Left ventricle myocardium superior (tissue), 1 donor: ENCODE results near the gene LRRFIP1. TPM values are rescaled to one million over a fixed set of nuclear protein-coding genes. Genes with fewer than 3 reads are reported as not detected.

Source experiments
- ATAC-seq: fragments of 200-7000 bp; cut with Tn5 transposase; one replicate; pipeline ENCODE4 v1.9.1; 2020; ENCODE audit warnings: mild to moderate bottlenecking, moderate library complexity
- DNase-seq: peaks from one replicate; pipeline ENCODE4 v3.0.0-alpha.2; 2020
- intact Hi-C: fragments of 100-400 bp; cut with micrococcal nuclease; formaldehyde crosslinking; loops from one replicate; pipeline ENCODE4 v1.11.0; 2022
- total RNA-seq: library from RNA; stranded (reverse); fragmentation: NEBNext Ultra II Directional; extraction: Animal tissue kit (Norgen Biotek cat#: 25700); gene quantifications from one replicate; pipeline ENCODE4 v1.2.1, GENCODE V29; 2021
- donor health status: DM: no; HTN: yes; CAD: no; lungs with severe emphysema.

LRRFIP1 gene
- total RNA-seq, 1 donor from 2014 or later = 101 TPM

DNA sequence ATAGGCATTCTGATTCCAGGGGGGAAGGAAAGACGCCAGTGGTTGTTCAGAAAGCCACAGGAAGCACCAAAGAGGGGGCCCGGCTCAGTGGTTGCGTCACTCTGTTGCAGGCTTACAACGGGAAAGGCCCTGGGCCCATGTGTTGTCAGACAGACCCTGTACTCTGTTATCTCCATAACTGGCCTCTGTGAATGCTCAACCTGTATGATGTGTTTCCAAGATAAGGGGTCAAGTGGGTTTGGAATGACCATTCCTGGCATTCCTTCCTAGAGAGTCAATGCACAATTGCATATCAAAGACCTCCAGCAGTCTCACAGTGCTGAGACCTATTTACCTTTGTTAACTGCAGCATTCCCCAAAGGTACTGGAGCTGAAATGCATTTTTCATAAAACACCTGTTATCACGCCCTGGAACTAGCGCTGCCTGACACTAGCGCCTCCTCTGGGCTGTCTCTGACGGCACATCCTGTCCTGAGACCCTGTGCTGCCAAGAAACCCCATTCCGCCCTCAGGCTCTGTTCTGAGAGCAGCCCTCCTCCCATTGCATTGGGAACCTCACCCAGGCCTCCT is 13.2 kb upstream of the LRRFIP1 start:
- ATAC-seq = no peak
- intact Hi-C loops = no loop called here
- DNase-seq = no peak

DNA sequence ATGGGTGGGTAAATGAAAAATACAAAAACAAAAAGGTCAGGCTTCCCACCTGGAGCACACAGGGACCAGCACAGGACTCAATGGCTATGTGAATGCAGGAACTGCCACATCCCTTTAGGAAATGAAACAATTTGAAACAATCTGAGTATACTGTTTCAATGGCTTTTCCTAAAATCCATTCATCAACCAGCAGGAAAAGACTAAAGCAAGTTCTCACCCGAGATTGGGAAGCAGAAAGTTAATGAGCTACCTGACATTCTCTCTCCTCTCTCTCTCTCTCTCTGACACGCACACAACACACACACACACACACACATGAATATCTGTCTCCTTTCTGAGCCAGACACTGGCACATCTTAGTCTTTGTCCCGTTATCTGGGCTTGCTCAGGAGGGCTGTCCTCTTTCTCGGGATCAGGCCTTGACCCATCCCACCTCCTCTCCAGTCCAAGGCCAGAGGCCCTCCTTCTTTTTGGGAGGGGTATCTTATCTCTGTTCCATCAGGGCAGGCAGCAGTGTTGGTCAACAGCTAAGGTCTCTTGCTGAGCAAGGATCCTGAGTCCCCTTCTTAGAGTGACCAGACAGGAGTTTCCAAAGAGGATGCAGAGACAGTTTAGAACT is 11.6 kb upstream of the LRRFIP1 start:
- intact Hi-C loops = no loop called here
- DNase-seq = no peak
- peak; percentile 15 for ATAC-seq

DNA sequence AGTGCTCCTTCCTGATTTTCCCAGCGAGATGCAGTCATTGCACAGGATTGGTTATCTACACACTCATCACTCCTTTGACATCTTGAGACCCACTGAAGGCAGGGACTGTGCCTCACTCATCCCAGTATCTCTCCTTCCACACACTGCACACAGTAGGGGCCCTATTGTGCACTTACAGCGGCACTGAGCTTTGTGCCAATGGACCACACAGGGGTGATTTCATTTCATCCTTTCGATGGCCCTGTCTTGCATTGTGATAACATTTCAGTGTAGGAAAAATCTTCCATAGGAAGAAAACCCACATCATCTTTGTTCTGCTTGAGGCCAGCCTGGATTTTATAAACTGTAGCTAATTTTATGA is 11.0 kb upstream of the LRRFIP1 start:
- ATAC-seq (peak; percentile 21), DNase-seq (no peak)
- intact Hi-C loops = no loop called here

GRCh38 chr2:237616734-237617586 is 10.4 kb upstream of the LRRFIP1 start:
- no peak for DNase-seq
- peak; percentile 90 for ATAC-seq
- intact Hi-C loops = no loop called here

- intact Hi-C loops = no loop called here
- no peak for DNase-seq
- no peak for ATAC-seq
These were observed 9.8 kb upstream of the LRRFIP1 start for GRCh38 chr2:237617587-237617982.

DNA sequence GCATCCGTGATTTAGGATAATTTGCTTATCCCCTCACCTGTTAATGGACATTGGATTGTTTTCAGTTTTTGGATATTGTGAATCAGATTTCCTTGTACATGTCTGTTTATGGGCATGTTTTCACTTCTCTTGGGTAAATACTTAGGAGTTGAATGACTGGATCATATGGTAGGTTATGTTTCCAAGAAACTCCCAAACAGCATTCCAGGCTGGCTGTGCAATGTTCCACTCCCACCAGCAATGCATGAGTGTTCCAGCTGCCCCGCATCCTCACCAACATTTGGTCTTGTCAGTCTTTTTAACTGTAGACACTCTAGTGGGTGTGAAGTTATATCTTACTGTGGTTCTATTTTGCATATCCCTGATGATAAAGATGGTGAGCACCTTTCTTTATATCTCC is 8.9 kb upstream of the LRRFIP1 start:
- ATAC-seq (no peak), DNase-seq (no peak)
- intact Hi-C loops = no loop called here

DNA sequence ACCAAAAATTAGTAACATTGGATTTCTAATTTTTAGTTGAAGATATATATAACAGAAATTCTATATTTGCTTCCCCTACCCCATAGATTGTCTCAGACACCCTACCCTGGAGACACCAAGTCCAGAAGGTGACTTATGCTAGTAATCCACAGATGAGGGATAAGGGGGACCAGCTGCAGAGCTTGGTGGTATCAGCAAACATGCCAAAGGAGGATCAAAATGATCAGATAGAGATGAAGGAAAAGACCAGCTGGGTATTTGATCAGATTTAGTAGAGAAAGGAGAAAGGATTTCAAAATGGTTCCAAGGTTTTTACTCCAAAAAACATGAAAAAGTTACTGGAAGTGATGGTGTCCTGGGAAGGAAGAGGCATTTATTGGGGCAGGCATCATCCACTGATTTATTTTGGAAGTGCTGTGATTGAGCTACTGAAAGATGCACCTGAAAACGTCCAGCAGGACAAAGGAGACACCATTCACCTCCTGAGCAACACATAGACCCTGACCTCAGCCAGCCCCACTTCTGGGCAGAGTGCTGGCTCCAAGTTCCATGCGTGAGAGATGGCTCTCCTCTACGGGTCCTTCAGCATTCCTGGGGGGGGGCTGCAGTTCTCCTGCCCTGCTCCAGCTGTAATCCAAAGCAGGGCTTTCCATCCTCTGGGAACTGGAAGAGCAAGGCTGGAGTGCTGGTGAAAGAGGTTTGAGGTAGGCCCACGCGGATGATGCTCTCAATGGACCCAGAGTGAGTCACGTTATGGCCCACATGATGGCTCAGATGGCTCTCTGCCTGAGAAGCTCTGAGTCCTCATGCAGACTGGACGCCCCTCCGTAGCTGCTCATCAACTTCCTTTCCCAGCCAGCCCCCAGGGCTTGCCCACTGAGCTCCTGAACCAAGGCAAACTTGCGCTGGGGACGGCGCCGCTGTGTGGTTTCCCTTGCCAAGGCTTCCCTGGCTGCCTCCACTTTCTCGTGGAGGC is 3.7 kb upstream of the LRRFIP1 start:
- ATAC-seq (no peak), DNase-seq (no peak)
- intact Hi-C loops = no loop called here

DNA sequence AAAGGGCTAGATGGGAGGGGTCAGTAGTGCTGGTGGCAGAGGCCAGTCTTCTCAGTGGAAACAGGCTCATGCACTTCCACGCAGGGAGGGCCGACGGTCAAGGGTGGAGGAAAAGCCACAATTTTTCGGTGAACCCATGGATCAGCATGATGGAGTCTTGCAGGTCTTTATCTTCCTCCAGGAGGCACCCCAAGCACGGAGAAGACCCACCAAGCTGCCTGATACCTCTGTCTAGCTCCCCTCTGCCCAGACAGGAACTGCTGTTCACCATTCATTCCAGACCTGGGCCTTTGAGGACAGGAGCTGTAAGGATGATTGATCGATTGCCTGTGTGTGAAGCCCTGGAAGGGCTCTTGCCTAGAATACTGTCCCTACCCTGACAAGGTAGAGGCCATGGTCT is 2.8 kb upstream of the LRRFIP1 start:
- DNase-seq (no peak), ATAC-seq (no peak)
- intact Hi-C loops = no loop called here

GRCh38 chr2:237625216-237625705 is 2.1 kb upstream of the LRRFIP1 start:
- ATAC-seq (peak; percentile 12), DNase-seq (peak; percentile 40)
- intact Hi-C loops = no loop called here

DNA sequence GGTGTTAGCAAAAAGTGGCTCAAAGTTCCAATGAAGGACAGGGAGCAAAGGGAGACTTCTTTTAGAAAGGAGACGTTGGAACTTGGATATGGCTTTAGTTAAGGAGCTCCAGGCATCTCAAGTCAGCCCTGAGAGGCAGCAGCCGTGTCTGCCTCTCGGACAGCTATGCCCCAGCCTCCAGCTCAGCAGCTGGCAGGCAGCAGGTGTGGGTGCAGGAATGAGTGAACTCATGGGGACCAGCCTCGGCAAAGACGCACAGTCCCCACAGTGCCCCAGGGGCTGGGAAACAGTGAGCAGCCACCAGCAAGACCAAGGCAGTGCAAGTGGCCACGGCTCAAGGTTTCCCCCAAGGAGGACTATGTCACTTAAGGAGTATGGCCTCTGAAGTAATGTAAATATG is 1.6 kb upstream of the LRRFIP1 start:
- no peak for ATAC-seq
- DNase-seq = no peak
- intact Hi-C loops = no loop called here

DNA sequence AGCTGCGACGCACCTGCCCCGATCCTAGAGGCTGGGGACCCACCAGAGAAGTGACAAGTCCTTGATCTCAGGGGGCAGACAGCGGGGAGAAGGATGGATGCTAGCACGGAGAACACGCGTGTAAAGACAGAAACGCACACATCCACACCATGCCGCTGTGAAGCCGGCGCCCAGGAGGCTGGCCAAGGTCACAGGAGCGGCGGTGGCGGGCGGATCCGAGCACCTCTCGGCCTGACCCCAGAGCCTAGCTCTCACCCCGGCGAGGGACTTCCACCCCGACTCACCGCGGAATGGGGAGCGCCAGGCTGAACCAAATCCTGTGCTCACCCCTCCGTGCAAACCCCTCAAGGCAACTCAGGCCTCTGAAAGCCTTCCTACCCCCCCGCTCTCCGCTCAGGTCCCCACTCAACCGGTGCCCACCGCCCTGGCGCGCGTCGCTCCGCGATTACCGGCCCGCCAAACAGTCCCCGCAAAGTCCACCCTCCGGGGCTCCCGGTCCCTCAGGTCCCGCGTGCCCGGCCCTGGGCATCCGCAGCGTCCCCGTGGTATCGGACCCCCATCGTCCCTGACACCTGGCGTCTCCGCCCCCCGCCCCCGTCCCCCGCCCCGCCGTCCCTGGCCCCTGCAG is 460 bp upstream of the LRRFIP1 start:
- ATAC-seq (peak; percentile 38), DNase-seq (peak; percentile 56)
- intact Hi-C loops = no loop called here

DNA sequence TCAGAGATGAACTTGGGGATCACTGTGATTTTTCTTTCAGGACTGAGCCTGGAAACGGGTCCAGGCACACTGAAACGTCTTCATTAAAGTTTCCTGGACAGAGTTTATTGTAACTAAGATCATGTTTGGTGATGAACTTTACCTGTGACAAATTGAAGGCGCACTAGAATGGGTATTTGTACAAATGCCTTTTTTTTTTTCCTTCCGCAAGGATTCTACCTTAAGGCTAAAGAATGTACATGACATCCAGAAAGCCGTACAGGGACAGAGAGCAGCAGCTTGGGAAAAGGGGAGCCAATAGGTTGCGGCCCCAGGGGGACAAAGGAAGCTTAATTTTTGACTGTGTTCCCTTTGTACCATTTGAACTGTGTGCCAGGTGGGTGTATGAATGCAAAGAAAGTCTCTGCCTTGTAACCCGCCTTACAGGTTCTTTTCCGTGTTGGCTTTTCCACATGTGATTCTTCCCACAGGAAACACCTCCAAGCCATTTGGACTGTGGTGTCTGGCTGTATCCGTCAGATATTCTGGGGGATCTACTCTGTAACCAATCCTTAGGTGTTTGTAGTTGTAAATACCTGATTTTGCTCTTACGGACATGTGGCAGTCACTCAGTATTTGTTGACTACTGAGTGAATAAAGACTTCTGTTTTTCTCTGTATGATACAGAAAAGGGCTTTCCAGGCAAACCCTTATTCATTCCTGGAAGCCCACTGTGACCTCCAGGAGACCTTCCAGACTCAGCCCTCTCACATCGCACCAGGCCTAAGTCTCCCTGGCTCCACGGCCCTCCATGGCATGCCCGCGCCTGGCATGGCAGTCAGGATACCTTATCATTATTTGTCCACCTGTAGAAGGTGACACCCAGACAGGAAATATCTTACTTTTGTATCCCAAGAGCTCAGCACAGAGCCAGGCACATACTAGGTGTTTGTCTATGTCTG is 1.1 kb downstream of the LRRFIP1 start:
- intact Hi-C loops = no loop called here
- ATAC-seq (peak; percentile 6), DNase-seq (no peak)

- peak; percentile 30 for ATAC-seq
- no peak for DNase-seq
- intact Hi-C loops = no loop called here
These were observed 1.8 kb downstream of the LRRFIP1 start for GRCh38 chr2:237629188-237629534.

GRCh38 chr2:237629739-237630138 is 2.4 kb downstream of the LRRFIP1 start:
- DNase-seq (no peak), ATAC-seq (no peak)
- intact Hi-C loops = no loop called here

- ATAC-seq (no peak), DNase-seq (no peak)
- intact Hi-C loops = no loop called here
These were observed 3.0 kb downstream of the LRRFIP1 start for GRCh38 chr2:237630216-237631000.

DNA sequence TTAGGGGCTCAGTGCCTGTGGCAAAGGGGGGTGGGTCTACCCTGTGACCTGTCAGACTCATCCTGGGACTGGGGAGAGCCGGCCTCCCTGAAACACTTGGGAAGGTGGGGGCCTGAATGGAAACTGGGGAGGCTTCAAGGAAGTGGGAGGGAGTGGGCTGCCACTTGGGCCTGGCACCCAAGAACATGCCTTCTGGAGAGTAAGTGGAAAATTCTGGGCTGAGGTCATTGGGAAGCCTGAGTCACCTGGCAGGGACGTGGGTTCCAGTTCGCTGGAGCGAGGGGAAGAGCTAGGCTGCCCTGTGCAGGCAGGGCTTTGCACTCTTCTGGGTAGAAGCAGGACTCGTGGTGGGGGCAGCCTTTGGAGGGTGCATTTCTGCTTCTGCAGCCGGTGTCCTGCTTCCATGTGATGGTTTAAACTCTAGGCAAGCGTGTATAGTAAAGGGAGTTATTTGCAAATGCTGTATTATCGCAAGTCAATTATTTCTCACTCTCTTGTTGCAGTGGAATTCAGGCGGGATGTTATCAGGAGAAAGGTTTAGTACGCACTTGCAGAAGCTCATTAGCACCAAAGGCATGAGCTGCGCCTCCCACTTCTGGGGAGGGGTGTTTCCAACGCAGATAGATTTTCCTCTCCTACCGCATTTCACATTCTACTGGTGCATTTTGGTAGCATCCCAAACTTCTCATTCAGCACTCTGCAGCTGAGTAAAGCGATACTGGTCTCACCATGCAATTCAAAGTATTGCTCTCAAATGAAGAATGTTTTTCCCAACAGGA is 3.8 kb downstream of the LRRFIP1 start:
- ATAC-seq (no peak), DNase-seq (no peak)
- intact Hi-C loops = no loop called here
